ENCODE measurements around the gene DHCR24. TPM values are rescaled to one million over a fixed set of nuclear protein-coding genes. Genes with fewer than 3 reads are reported as not detected.

DHCR24 gene
- total RNA-seq, 1 donor from 2014 or later, result 55.8 TPM

DNA sequence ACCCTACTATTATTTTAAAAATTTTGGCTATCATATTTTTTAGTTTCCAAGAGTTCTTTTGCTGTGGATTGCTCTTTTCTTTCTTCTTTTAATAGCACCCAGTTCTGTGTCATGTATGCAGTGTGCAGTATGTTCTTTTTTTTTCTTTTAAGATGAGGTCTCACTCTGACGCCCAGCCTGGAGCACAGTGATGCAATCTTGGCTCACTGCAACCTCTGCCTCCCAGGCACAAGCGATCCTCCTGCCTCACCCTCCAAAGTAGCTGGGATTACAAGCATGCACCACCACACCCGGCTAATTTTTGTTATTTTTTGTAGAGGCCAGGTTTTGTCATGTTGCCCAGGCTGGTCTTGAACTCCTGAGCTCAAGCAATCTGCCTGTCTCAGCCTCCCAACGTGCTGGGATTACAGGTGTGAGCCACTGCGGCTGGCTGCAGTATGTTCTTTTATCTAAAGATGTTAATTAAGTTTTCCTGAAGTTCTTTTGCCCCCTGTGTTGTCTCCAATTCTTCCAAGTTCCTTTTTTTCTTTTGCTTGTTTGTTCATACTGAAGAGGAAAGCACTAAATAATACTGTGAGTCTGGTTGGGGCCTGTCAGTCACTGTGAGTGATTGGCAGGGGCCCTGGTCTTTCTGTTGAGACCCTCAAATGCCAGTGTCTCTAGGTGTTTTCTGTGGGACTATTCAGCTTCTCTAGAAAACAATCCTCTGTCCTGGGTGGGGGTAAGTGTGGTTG, 68.4 kb downstream of the DHCR24 start:
- no peak for DNase-seq (ENCODE audit: low read depth in 2 of 2)

DNA sequence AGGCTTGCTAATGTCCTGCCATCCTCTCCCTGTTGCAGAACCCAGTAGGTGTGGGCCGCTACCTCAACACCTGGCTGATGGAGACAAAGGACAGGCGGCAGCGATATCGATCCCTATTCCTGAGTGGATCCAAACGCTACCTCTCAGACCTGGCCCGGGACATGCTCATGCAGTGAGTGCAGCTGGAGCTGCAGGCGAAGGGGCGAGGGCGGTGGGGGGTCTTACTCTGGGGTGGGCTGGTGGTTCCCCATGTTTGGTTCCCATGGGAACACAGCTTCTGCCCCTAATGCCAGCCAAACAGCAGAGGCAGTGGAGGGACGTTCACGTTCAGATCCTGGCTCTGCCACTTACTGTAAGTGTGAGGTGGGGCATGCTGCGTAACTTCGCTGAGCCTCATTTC, 70.0 kb downstream of the DHCR24 start:
- DNase-seq (ENCODE audit: low read depth in 2 of 2), result no peak

DNA sequence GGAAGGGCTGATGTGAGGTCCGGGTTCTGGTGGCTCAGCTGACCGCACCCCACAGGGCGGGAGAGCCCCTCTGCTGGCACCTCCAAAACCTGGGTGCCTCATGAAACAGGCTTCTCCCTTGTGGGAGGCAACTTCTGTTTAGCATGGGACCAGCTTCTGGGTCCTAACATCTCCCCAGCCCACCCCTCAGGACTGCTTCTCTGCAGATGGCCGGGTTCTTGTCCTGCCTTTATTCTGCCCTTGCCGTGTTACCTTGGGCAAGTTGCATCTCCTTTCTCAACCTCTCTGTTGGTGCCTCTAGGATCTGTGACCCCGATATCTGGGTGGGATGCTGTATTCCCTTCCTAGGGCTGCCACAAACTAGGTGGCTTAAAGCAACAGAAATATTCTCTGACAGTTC, 70.9 kb downstream of the DHCR24 start:
- no peak for DNase-seq (ENCODE audit: low read depth in 2 of 2)

DNA sequence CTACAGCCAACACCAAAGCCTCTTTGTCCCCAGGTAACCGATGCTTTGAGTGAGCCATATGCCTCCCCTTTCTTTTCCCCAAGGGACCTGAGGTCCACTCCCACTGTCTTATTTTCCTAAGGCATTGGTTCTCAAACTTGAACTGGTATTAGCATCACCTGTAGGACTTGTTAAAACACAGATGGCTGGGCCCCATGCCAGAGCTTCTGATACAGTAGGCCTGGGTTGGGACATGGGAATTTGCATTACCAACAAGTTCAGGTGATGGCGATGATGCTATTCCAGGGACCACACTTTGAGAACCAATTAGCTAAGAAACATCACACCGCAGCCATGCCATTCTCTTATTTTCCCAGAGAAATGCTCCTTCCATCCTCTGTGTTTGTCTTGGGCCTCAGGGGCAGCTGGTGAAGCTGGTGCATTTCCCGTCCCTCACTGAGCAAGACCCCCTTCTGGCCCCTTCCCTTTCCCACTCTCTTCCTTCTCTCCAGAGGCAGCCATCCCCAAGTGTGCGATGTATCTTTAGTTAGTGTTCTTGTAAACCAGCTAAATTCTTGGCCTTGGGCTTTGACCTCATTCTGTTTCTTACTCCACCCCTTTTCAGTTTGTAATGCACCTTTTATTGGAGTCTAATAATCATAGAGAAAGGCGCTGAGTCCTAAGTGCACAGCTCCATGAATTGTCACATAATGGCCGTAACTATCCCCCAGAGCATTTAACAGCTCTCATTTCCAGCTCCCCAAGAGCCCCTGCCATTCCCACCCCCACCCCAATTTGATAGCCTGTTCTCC, 71.7 kb downstream of the DHCR24 start:
- no peak for DNase-seq (ENCODE audit: low read depth in 2 of 2)

DNA sequence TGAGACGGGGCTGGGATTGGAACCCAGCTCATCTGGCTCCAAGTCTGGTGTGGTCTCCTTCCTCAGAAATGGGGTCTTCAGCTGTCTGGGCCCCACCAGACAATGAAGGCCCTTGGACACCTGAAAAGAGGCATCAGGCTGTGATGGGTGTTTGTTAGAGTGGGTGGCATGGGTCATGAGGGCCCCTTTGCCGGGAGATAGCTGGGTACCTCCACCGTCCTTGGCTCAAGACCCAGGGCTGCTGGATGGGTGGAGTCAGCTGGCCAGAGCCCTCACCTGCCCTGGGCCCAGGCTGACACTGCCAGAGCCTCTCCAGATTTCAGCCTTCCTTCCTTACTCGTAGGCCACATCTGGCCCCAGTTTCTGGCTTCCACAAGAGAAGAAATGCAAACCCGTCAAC, 72.4 kb downstream of the DHCR24 start:
- no peak for DNase-seq (ENCODE audit: low read depth in 2 of 2)

DNA sequence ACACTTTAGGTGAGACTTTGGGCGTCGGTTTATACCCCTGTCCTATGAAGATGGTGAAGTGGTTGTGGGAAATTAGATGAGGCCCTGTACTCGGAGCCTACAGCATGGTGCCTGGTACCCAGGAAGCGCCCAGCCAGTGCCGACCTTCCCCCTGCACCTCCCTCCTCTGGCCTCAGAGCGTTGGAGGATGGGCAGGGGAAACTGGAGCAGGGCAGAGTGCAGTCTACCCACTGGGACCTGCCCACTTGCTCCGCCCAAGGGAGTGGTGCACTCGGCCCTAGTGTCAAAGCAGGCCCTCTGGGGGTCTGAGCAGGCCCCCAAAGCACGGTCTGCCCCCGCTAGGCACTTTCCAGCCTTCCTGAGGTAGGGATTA, 72.9 kb downstream of the DHCR24 start:
- DNase-seq (ENCODE audit: low read depth in 2 of 2), result no peak

DNA sequence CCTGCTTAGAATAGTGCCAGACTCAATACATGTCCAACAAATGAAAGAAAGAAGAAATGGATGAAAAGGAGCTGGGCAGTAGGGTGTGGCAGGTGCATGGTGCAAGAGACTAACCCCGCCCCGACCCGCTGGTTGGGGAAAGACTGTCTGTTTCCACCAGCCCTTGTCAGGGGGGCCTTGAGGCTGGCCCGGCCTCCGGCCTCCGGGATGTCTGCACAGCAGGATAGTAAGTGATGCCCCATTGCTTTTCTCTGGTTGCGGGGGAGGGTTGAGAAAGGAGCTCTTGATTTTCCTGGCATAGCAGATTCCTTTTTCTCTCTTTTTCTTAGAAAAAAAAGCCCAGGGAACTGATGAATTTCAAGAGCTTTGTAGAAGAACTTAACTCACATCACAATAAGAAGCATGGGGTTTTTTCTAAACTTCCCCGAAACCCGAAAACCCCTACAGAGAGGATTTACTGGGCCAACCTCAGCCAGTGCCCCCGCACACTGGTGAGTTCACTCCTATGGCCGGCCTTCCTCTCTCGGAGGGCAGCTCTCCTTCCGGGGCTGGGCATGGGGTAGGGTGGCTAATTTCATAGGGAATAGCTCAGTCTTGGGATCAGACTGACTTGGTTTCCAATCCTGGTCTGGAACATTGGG, 73.4 kb downstream of the DHCR24 start:
- no peak for DNase-seq (ENCODE audit: low read depth in 2 of 2)

DNA sequence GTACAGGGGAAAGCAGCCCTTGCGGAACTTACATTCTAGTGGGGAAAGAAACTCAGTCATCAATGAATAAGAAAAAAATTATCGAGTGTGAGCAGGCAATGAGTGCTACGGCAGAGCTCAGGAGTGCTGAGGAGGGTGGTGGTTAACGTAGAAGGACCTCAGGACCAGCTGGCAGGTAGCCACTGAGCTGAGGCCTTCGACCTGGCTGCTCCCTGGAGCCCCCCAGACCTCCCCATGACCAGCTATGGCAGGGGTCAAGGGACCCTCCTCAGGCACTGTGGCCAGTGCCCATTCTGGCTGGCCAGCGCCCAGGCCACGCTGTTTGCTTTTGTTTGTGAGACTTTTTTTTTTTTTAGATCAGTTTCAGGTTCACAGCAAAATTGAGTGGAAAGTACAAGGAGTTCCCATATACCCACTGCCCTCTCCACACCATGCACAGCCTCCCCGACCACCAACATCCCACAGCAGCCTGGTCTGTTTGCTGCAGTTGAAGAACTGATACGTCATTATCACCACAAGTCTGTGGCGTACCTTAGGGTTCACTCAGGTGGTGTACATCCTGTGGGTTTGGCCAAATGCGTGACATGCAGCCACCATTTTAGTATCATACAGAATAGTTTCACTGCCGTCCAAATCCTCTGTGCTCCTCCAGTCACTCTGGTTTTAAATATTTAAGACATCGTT, 74.1 kb downstream of the DHCR24 start:
- no peak for DNase-seq (ENCODE audit: low read depth in 2 of 2)

DNA sequence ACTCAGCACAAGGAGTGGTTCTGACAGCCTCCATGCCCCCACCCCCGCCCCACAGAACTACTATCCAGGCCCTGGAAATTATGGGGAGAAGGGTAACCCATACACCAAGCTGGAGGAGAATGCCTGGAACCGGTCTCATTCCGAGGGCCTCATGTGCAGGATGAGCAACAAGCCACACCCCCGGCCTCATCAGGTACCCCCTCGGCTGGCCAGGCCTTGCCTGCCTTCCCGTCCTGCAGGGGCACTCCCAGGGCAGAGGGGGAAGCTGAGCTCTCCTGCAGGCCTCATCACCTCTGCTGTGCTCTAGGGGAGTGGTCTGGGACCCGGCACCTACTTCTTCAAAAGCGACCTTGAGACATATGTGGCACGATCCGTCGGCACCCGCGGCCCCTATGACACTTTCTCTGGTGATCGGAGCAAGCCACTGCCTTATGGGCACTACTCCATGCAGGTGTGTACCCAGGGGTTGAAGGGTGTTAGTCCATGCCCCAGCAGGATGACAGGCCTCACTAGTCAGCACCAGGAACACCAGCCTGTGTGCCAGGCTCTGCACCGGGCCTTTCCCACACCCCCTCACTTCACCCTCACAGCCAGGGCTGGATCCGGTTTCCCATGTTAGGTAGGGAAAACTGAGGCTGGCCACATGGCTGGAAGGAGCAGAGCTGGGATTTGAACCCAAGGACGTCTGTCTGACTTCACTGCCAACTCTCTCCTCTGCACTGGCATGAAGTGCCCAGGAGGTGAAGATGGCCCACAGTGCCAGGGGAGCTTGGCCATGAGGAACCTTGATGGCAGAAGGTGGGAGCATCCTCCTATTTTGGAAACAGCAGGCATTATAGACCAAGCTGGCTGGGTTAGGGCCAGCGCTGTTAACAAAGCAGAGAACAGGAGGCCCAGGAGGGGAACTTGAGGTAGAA, 75.0 kb downstream of the DHCR24 start:
- no peak for DNase-seq (ENCODE audit: low read depth in 2 of 2)

DNA sequence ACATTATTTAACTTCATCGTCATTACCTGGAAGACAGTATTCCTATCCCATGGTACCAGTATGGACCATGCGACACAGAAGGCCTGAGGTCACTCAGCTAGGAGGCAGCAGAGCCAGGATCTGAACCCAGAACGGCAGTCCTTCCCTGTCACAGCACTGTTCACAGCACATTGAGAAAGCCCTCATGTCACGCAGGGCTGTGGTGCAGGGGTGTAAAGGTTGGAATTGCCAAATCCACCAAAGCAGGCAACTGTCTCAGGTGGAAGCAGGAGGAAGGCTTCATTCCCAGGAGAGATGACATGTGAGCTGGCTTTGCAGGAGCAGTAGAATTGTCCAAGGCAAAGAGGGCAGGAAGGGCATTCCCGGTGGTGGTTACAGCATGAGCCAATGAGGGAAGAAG, 75.9 kb downstream of the DHCR24 start:
- DNase-seq (ENCODE audit: low read depth in 2 of 2), result no peak

DNA sequence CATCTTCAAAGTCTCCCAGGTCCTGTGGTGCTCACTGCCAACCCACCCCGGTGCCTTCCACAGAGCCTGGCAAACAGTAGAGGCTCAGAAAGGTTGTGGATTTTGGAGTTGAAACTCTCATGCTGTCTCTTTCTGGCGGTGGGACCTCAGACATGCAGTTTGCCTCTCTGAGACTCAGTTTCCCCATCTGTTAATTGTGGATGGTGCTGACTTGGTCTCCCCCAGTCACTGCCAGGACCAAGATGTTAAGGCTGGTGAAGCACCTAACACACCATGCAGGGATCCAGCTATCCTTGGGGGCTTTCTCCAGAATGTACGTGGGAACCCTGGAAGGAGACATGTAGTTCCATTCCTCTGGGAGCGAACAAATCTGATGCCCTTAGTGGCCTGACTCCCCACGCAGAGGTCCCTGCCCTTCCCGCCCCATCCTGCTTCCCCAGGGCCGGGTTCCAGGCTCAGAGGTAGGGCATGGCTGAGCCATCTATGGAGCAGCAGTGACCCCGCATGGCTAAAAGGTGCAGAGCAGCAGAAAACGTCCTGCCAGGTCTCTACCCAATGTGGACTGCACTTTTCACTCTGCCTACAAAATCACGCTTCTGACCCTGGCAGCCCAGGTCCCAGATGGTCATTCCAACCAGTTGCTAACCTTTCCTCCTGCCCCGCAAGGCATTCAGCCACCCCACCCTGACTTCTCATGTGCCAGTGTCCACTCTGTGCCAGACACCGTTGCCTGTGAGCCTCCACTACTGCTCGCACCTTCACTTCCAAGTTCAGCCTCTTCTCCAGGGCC, 76.6 kb downstream of the DHCR24 start:
- peak; percentile 53 to 65 for DNase-seq (ENCODE audit: low read depth in 2 of 2)

DNA sequence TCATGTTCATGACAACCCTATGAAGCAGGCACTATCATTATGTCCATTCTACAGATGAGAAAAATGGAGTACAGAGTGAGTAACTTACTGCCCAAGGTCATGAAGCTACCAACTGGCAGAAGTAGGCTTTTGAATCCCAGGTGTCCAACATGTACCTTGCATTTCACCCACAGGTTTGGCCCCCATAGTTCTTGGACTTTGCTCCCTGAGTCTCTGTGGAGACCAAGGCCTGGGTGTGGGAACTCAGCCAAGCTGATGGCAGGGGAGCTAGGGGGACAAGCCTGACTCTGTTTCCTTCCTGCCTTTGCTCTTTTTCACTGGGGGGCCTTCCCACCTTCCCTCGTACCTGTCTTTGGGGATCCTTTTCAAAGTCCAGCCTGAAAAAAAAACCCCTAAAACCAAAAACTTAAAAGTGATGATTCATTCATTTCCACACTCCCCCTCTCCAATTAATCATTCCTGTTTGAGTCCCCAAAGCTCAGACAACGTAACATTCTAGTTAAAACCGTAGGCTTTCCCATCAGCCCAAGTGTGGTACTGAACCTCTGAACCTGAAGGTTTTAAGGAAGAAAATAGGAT, 77.4 kb downstream of the DHCR24 start:
- DNase-seq (ENCODE audit: low read depth in 2 of 2), result no peak

DNA sequence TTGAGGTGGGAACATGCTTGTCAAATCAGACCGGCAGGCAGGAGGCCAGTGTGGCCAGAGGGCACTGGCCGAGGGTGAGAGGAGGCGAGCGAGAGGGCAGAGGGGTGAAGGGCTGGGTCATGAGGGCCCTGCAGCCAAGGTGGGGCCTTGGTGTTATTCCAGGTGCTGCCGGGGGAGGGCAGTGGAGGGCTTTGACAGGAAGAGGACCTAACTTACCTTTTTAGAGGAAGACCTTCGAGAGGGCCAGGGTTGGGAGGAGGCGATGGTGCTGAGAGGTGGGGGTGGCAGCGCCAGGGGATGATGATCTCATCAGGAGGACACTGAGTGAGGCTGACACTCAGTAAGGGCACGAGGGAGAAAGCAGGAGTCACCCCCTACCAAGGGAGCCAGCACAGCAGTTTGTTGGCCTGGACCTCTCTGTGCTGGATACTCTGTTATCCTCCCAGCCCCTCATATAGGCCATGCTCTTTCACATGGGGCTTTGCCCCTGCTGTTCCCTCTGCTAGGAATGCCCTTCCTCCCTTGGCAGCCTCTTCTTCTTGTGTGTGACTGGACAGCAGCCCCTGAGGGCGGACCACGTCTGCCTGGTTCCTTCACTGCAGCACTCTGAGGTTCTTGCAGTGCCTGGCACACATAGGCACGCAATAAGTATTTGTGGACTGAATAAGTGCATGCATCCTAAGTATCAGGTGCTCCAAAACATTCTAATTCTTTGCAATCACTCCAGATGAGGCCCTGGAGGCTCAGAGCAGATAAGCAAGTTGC, 78.4 kb downstream of the DHCR24 start:
- no peak for DNase-seq (ENCODE audit: low read depth in 2 of 2)

DNA sequence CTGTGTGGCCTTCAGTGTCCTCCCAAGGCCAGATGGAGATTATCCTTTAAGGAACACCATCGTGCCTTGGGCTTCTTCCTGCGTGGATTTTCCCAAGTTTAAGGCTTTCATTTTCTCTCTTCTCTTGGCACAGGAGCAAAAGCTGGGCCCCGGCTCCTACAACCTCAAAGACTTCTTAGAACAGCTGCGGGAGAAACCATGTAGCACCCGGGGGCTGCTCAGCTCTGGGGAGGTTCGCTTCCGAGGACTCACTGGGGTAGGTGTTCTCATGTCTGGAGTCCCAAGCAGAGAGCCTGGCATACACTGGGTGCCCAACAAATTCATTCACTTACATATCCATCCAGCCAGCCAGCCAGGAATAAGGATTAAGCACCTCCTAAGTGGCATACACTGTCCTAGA, 79.2 kb downstream of the DHCR24 start:
- no peak for DNase-seq (ENCODE audit: low read depth in 2 of 2)

DNA sequence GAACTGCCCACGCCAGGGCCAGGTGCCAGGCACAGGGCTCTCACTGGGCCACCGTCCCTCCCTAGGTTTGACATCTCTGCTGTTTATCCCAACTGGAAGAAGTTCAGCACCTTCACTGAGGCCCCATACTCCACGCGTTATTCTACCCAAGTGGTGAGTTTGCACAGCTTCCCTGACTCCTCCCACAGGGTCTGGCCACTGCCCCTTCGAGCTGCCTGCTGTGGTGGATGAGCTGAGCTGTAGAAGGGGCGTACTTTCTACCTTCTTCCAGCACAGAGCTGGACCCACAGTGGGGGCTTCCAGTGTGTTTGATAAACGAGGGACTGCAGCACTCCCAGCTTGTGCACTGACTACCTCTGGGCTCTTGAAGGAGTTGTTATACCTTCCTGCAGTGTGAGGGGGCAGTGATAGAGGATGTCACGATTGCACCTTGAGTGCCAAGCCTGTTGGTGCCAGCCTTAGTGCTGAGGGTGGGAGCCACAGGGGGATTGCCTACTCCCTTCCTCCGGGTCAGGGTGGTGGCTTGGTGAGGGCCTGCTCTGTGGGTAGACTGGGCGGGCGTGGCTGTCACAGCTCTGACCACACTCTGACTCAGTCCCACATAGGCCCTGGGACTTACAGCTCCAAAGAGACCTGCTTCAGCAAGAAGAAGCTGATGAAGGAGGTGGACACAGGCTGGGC, 79.9 kb downstream of the DHCR24 start:
- no peak for DNase-seq (ENCODE audit: low read depth in 2 of 2)

DNA sequence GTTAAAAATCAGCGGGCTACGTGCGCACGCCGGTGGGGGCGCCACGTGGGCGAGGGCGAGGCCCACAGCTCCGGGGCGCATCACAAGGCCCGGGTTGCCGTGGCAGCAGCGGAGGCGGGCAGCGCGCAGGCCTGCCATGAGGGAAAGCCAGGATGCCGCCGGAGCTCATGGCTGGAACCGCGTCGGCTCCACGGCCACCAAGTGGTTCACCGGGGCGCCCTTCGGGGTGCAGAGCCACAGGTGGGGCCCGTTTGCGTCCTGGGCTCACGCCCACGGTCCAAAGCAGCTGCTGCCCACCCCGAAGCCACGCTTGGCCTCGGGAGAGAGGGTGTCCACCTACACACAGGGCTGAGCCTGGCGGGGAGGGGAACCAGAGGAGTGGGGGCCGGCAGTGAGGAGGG, 81.0 kb downstream of the DHCR24 start:
- DNase-seq (ENCODE audit: low read depth in 2 of 2), result no peak

DNA sequence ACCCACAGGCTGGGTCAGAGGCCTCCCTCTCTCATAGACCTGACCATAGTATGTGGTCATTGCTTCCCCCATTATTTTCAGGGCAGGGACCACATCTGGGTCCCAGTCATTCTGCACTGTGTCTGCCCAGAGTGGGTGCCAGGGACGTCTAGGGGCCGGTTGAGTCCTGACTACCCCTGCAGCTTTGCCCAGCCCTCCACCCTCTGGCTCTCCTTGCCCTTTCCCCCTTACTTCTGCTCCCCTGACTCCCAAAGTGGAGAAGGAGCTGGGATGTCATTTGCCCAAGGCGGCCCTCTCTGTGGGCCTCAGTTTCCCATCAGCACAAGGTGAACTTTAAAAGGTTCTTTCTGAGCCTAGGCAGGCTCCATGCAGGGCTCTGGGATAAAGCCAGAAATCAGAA, 81.5 kb downstream of the DHCR24 start:
- no peak for DNase-seq (ENCODE audit: low read depth in 2 of 2)

DNA sequence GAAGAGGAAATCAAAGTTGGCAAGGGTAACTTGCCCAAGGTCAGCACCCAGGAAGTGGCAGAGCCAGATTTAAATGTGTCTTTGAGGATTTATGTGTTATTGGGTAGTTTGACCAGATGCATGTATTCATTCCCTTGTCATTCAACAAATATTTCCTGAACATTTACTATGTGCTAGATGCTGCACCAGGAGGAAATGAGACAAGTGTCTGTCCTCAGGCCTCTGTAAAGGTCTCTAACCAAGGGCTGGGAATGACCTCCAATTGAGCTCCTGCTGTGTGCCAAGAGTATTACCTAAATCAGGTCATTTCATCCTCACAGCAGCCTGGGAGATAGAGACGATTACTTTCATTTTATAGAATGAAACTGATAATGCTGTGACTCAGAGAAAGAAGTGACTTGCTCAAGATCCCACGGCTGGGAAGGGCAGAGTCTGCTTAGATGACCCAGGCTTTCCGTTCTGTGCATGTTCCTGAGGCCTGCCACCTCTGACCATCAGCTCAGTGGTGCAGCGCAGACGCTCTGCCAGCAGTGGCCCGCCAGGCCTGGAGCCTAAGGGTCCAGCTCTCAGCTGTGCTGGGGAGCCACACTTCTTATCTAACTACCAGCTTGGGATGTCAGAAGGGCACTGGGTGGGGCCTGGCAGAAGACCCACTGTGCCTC, 82.4 kb downstream of the DHCR24 start:
- DNase-seq (ENCODE audit: low read depth in 2 of 2), result peak in 1 of 2 donors; percentile 24
